Pancreas (tissue), 10 donors: ENCODE data around the gene PIF1. TPM values are rescaled to one million over a fixed set of nuclear protein-coding genes. Genes with fewer than 3 reads are reported as not detected.
A peak's percentile ranks its signal among the peaks of the same experiment; 100 is the strongest.

ENCODE experiments used
- ATAC-seq, 4 donors: fragments of 200-7000 bp; cut with Tn5 transposase; one replicate each; pipeline versions ENCODE4 v1.8.0 to v1.9.1; 2020; ENCODE audit warnings: mild to moderate bottlenecking in 4 of 4, moderate library complexity in 4 of 4
- DNase-seq, 6 donors: peaks; one replicate each; pipeline ENCODE4 v3.0.0-alpha.2; 2020
- FAIRE-seq: peaks from 2 replicates; lab custom pipeline; 2012; peaks lifted over from hg19 to GRCh38; lab: Jason Lieb, UNC
- H3K27ac ChIP-seq, 4 donors: fragments of 200-600 bp; sonication (generic); 1 replicate in 3 of 4; 2 replicates in 1 of 4; pipeline versions ENCODE4 v1.5.0 to v1.8.0; 2020
- H3K27me3 ChIP-seq, 4 donors: fragments of 200-600 bp; one replicate each; pipeline ENCODE4 v1.8.0; 2021
- H3K36me3 ChIP-seq, 3 donors: fragments of 200-600 bp; sonication (generic) in 1 of 3; one replicate each; pipeline versions ENCODE4 v1.5.0 to v1.8.0; 2020 to 2021
- H3K4me1 ChIP-seq, 3 donors: fragments of 200-600 bp; one replicate each; pipeline ENCODE4 v1.8.0; 2021
- H3K4me3 ChIP-seq, 4 donors: fragments of 200-600 bp; sonication (generic) in 2 of 4; one replicate each; pipeline versions ENCODE4 v1.5.0 to v1.8.0; 2020 to 2021
- H3K9me3 ChIP-seq, 4 donors: fragments of 200-600 bp; one replicate each; pipeline ENCODE4 v1.8.0; 2021
- WGBS, 2 donors: extraction: QIAGEN DNeasy Blood & Tissue Kit; methylation state at CpG; one replicate each; pipeline ENCODE4 v1.1.7; 2013; 5-methylcytosine and 5-hydroxymethylcytosine counted together
- intact Hi-C, 3 donors: fragments of 100-400 bp; cut with DNase I; formaldehyde crosslinking; loops; one replicate each; pipeline versions ENCODE4 v1.11.1 to v1.14.2; 2022
- polyA plus RNA-seq, 2 donors: library from polyadenylated mRNA; stranded (reverse); fragments of 200-250 nt; gene quantifications; one replicate each; pipeline ENCODE4 v1.2.3, GENCODE V29; 2013
- total RNA-seq, 6 donors: library from RNA; stranded (reverse); fragmentation: NEBNext Ultra II Directional in 4 of 6; extraction: Animal tissue kit (Norgen Biotek cat#: 25700) in 4 of 6; gene quantifications; one replicate each; pipeline versions ENCODE4 v1.2.1 to v1.2.4, GENCODE V29; 2021 to 2023
- TF ChIP-seq, protein P1 (sequence below), 4 donors: fragments of 200-600 bp; sonication (generic) in 3 of 4; IDR thresholded peaks; one replicate each; pipeline versions ENCODE4 v1.5.0 to v1.8.0; 2021; ENCODE audit warnings: antibody characterized with exemption in 4 of 4
- donor health status: healthy with polysubstance abuse.
- donor health status: DM: no; HTN: no; CAD: no; lungs with moderate emphysema.
- donor health status: DM: no; HTN: no; CAD: no.
- donor health status: control.
- donor health status: control.
- donor health status: Bipolar disorder and iron deficiency.
- donor health status: DM: yes; HTN: yes; CAD: no.
- donor health status: DM: no; HTN: no; CAD: no.
- donor health status: DM: no; HTN: no; CAD: no.
- donor health status: DM: yes; HTN: yes; CAD: no.

Gene PIF1
- total and polyA plus RNA-seq, 8 donors = 0.06 to 0.66 (median 0.42) TPM; not detected in 2

DNA sequence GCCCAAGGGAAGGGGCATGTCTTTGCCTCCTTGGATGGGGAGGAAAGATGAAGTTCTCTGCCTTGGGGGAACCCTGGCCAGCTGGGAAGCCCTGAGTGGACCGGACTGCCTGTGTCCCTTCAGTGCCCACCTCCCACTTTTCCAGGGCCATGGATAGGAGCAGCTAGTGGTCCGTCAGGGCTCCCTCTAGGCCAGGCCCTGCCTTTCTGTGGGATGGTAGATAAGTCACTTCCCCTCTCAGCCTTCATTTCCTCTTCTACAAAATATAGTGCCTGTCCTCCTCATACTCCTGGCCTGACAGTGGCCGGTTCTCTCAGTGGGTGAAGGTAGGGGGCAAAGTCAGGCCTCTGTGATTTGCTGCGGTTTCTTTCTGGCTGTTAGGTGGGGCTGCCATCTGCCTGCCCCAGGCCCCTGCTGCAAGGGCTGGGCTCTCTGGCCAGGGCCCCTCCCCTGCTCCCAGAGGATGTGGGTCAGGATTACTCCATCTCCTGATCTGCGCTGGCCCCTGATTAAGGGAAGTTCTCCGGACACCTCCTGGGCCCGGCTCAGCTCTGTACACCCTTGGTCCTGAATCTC lies 17.6 kb upstream of the PIF1 start:
- intact Hi-C loops = no loop called here
- H3K27ac ChIP-seq = peak overlapping the region in 2 of 4 donors; percentile 50 to 58
- H3K27me3 ChIP-seq = no peaks in the 10 kb centered on the region
- DNase-seq (peak in 2 of 6 donors; percentile 18 to 47), FAIRE-seq (no peak), ATAC-seq (peak in 1 of 4 donors; percentile 1)
- 75 to 80% methylated on average over 7 of the region's 7 CpGs for WGBS, 2 donors
- H3K9me3 ChIP-seq = no peaks in the 10 kb centered on the region
- peak overlapping the region in 2 of 4 donors; percentile 78 to 92 for H3K4me3 ChIP-seq
- H3K36me3 ChIP-seq = no peaks in the 10 kb centered on the region
- peaks cover 3 to 6% (median 4%) of the 10 kb centered on the region in 3 donors for H3K4me1 ChIP-seq
- TF ChIP-seq, protein P1, sequence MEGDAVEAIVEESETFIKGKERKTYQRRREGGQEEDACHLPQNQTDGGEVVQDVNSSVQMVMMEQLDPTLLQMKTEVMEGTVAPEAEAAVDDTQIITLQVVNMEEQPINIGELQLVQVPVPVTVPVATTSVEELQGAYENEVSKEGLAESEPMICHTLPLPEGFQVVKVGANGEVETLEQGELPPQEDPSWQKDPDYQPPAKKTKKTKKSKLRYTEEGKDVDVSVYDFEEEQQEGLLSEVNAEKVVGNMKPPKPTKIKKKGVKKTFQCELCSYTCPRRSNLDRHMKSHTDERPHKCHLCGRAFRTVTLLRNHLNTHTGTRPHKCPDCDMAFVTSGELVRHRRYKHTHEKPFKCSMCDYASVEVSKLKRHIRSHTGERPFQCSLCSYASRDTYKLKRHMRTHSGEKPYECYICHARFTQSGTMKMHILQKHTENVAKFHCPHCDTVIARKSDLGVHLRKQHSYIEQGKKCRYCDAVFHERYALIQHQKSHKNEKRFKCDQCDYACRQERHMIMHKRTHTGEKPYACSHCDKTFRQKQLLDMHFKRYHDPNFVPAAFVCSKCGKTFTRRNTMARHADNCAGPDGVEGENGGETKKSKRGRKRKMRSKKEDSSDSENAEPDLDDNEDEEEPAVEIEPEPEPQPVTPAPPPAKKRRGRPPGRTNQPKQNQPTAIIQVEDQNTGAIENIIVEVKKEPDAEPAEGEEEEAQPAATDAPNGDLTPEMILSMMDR (IDR thresholded peaks at IDR 0.05) = no peak

DNA sequence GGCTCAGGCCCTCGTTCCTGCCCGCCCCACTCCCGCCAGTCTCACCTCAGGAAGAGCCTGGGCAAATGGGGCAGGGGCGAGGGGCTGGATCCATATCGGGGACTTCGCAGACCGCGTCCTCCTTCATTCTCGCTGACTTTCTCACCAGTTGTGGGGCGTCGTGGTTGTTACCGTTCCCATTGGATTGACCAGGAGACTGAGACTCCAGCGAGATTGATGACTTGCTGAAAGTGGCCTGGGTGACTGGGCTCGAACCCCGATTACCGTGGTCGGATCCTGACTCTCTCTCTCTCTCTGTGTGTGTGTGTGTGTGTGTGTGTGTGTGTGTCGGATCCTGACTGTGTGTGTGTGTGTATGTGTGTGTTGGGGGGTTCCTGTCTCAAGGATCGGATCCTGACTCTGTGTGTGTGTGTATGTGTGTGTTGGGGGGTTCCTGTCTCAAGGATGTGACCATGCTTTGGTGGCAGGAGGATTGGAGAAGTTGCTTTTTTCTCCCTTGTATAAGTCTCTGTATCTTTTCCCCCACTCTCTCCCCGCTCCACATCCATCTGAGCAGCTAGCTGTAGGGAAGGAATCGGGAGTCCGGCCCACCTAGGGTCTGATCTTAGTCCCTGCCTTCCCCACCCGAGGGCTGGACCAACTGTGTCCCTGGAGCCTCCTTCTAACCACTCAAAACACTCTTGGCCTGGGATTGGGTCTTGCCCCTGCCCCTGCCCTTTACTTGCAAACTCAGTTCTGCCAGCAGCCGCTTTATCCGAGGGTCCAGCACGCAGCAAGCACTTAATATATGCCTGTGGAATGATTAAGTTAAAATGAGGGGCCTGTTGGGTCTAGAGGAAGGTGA lies 16.9 kb upstream of the PIF1 start:
- Histone ChIP-seq H3K4me3 (peak overlapping the region; percentile 69 to 92 (median 80)), H3K27me3 (no peaks in the 10 kb centered on the region), H3K4me1 (peaks cover 3 to 6% (median 4%) of the 10 kb centered on the region in 3 donors), H3K36me3 (no peaks in the 10 kb centered on the region), H3K9me3 (no peaks in the 10 kb centered on the region), H3K27ac (peak overlapping the region in 3 of 4 donors; percentile 38 to 92 (median 89))
- TF ChIP-seq, protein P1 (IDR thresholded peaks at IDR 0.05) = no peak
- FAIRE-seq (no peak), DNase-seq (peak in 2 of 6 donors; percentile 20 to 32), ATAC-seq (peak in 1 of 4 donors; percentile 1)
- intact Hi-C loops = no loop called here
- 25 to 28% methylated on average over 24 to 26 of the region's 26 CpGs for WGBS, 2 donors

DNA sequence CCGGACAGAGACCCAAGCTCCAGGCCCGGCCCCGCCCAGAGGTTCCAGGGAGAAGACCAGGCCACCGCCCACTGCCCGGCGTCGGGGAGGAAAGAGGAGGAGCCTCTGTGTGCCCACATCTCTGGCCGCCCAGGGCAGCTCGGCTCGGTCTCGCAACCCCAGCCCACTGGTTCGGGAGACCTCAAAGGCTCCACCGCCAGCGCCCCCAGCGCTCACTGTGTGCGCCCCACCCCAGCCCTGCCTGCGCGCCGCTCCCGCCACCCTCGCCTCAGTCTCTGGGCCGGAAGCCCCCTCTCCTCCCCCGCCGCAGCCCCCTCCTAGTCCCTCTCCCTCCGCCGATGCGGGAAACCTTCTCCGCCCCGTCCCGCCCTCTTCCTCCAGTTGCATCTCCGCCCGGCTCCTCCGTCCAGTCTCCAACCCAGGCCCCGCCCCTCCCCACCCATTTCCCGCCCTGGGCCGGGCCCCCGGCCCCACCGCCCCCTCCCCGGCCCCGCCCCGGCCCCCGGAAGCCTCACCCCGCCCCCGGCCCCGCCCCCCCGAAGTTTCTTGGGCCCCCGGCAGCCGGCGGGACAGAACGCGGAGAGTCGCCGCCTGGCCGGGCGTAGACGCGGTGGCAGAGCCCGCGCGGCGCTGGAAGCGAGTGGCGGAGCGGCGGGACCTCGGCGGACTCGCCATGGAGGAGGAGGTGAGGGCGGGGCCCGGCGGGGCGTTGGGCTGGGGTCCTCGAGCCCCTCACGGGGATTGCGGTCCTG lies 16.1 kb upstream of the PIF1 start, which contains the start of gene PLEKHO2:
PLEKHO2 (plus strand) TSS at position 572 of the 752 bp plus-strand sequence; CDS start at position 674, 102 bp downstream.
- no peaks in the 10 kb centered on the region for H3K9me3 ChIP-seq
- TF ChIP-seq, protein P1 (IDR thresholded peaks at IDR 0.05) = no peak
- peak; percentile 89 to 97 (median 92) for DNase-seq
- H3K27me3 ChIP-seq = no peaks in the 10 kb centered on the region
- ATAC-seq = peak; percentile 88 to 93 (median 90)
- no peak for FAIRE-seq
- WGBS, 2 donors = 1 to 2% methylated on average over 29 to 74 of the region's 75 CpGs
- intact Hi-C loops = no loop called here
- H3K4me3 ChIP-seq = peak within 1 kb of the TSS; percentile 69 to 92 (median 80)
- H3K36me3 ChIP-seq = no peaks in the 10 kb centered on the region
- H3K27ac ChIP-seq = peak within 1 kb of the TSS; percentile 18 to 92 (median 64)
- peaks cover 3 to 6% (median 4%) of the 10 kb centered on the region in 3 donors for H3K4me1 ChIP-seq

DNA sequence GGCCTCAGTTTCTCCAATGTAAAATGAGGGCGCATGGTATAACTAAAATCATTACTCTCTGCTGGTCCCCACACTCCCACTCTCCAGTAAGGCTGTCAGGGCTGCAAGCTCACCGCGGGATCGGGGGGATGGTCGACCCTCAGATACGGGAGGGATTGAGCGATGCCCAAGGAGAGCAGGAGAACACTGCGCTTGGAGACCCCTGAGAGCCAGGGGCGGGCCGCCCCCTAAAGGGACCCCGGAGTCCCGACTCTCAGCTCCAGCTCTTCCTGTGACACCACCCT lies 15.6 kb upstream of the PIF1 start:
- peaks cover 3 to 7% (median 6%) of the 10 kb centered on the region in 3 donors for H3K4me1 ChIP-seq
- peak overlapping the region; percentile 18 to 92 (median 60) for H3K27ac ChIP-seq
- no peaks in the 10 kb centered on the region for H3K27me3 ChIP-seq
- intact Hi-C loops = no loop called here
- ATAC-seq (no peak), DNase-seq (no peak), FAIRE-seq (no peak)
- no peaks in the 10 kb centered on the region for H3K36me3 ChIP-seq
- WGBS, 2 donors = 0 to 2% methylated on average over 8 to 12 of the region's 12 CpGs
- TF ChIP-seq, protein P1 (IDR thresholded peaks at IDR 0.05) = no peak
- peak overlapping the region; percentile 29 to 92 (median 80) for H3K4me3 ChIP-seq
- no peaks in the 10 kb centered on the region for H3K9me3 ChIP-seq
